Testis (tissue), 3 donors: Measurements from ENCODE around the gene ASPM. TPM values are rescaled to one million over a fixed set of nuclear protein-coding genes. Genes with fewer than 3 reads are reported as not detected.

Experiments used
- DNase-seq: peaks from one replicate; pipeline ENCODE4 v3.0.0-alpha.2; 2019
- H3K27ac ChIP-seq, 2 donors: fragments of 200-600 bp; sonication (generic); one replicate each; pipeline ENCODE4 v1.5.1; 2019
- H3K27me3 ChIP-seq: fragments of 200-600 bp; sonication (generic); one replicate; pipeline ENCODE4 v1.5.1; 2019
- H3K36me3 ChIP-seq: fragments of 200-600 bp; sonication (generic); one replicate; pipeline ENCODE4 v1.5.1; 2017; ENCODE audit warnings: low read depth; ENCODE audit errors: missing control alignments
- H3K4me1 ChIP-seq: fragments of 200-600 bp; sonication (generic); one replicate; pipeline ENCODE4 v1.5.1; 2019
- H3K4me3 ChIP-seq, 2 donors: fragments of 200-600 bp; sonication (generic); one replicate each; pipeline ENCODE4 v1.5.1; 2017 to 2019
- H3K9me3 ChIP-seq: fragments of 200-600 bp; sonication (generic); one replicate; pipeline ENCODE4 v1.5.1; 2017
- POLR2A ChIP-seq: fragments of 450-650 bp; IDR thresholded peaks from one replicate; pipeline ENCODE4 v1.6.1; 2017; ENCODE audit warnings: antibody characterized with exemption, mild to moderate bottlenecking, moderate library complexity
- WGBS, 2 donors: methylation state at CpG; one replicate each; pipeline ENCODE4 v1.1.5; 2018; 5-methylcytosine and 5-hydroxymethylcytosine counted together
- intact Hi-C: fragments of 100-400 bp; cut with DNase I; formaldehyde crosslinking; loops from one replicate; pipeline ENCODE4 v1.15.1; 2023; ENCODE audit warnings: low total_unique reads
- polyA plus RNA-seq: library from polyadenylated mRNA; stranded (reverse); fragments of 350-450 nt; fragmentation: Illumina TruSeq; extraction: RNeasy Lipid Tissue Mini Kit (QIAGEN cat#74804); gene quantifications from one replicate; pipeline ENCODE4 v1.2.3, GENCODE V29; 2014; ENCODE audit warnings: low read depth, low replicate concordance; ENCODE audit not compliant: insufficient read depth
- total RNA-seq, 2 donors: library from RNA; depleted of rRNA; stranded (reverse); fragments of >200 nt; gene quantifications; one replicate each; pipeline ENCODE4 v1.2.3, GENCODE V29; 2016
- TF ChIP-seq, protein P1 (sequence below), 3 experiments: fragments of 450-650 bp in 2 of 3; fragments of 200-600 bp in 1 of 3; sonication (generic) in 1 of 3; IDR thresholded peaks; one replicate each; pipeline ENCODE4 v1.5.1; 2016 to 2019; ENCODE audit warnings: antibody characterized with exemption in 3 of 3, mild to moderate bottlenecking in 2 of 3, moderate library complexity in 1 of 3

ASPM gene
- total and polyA plus RNA-seq, 3 donors from 2014 or later = 1.6 to 13.4 (median 10.6) TPM

- WGBS, 2 donors = 88 to 90% methylated on average over 3 of the region's 3 CpGs
- no peak for DNase-seq
- Histone ChIP-seq H3K4me3 (no peak overlapping the region), H3K27me3 (no peaks in the 10 kb centered on the region), H3K36me3 (no peaks in the 10 kb centered on the region), H3K4me1 (no peaks in the 10 kb centered on the region), H3K27ac (no peak overlapping the region), H3K9me3 (no peaks in the 10 kb centered on the region)
- intact Hi-C loops = no loop called here
- TF ChIP-seq, protein P1, sequence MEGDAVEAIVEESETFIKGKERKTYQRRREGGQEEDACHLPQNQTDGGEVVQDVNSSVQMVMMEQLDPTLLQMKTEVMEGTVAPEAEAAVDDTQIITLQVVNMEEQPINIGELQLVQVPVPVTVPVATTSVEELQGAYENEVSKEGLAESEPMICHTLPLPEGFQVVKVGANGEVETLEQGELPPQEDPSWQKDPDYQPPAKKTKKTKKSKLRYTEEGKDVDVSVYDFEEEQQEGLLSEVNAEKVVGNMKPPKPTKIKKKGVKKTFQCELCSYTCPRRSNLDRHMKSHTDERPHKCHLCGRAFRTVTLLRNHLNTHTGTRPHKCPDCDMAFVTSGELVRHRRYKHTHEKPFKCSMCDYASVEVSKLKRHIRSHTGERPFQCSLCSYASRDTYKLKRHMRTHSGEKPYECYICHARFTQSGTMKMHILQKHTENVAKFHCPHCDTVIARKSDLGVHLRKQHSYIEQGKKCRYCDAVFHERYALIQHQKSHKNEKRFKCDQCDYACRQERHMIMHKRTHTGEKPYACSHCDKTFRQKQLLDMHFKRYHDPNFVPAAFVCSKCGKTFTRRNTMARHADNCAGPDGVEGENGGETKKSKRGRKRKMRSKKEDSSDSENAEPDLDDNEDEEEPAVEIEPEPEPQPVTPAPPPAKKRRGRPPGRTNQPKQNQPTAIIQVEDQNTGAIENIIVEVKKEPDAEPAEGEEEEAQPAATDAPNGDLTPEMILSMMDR (IDR thresholded peaks at IDR 0.05) = no peak
- no peak for TF ChIP-seq POLR2A
Measured at GRCh38 chr1:197182716-197183115, 36.2 kb upstream of the ASPM start.

- WGBS, 2 donors = 64 to 80% methylated on average over 3 of the region's 3 CpGs
- no peak for DNase-seq
- no peak overlapping the region for H3K27ac ChIP-seq
- no peaks in the 10 kb centered on the region for H3K9me3 ChIP-seq
- no peaks in the 10 kb centered on the region for H3K27me3 ChIP-seq
- no peaks in the 10 kb centered on the region for H3K36me3 ChIP-seq
- TF ChIP-seq POLR2A = no peak
- TF ChIP-seq, protein P1 (IDR thresholded peaks at IDR 0.05) = no peak
- intact Hi-C loops = no loop called here
- H3K4me3 ChIP-seq = no peak overlapping the region
- no peaks in the 10 kb centered on the region for H3K4me1 ChIP-seq
Measured at GRCh38 chr1:197181982-197182381, 35.5 kb upstream of the ASPM start.

GRCh38 chr1:197180252-197180878 is 33.9 kb upstream of the ASPM start:
- TF ChIP-seq, protein P1 (IDR thresholded peaks at IDR 0.05) = peak in 2 of 3 experiments; percentile 31 to 41
- no peak for TF ChIP-seq POLR2A
- Histone ChIP-seq H3K4me3 (no peak overlapping the region), H3K9me3 (no peaks in the 10 kb centered on the region), H3K27me3 (no peaks in the 10 kb centered on the region), H3K36me3 (no peaks in the 10 kb centered on the region), H3K27ac (no peak overlapping the region), H3K4me1 (no peaks in the 10 kb centered on the region)
- DNase-seq = no peak
- 76 to 85% methylated on average over 3 of the region's 3 CpGs for WGBS, 2 donors
- intact Hi-C loops = no loop called here

- Histone ChIP-seq H3K9me3 (no peaks in the 10 kb centered on the region), H3K27ac (no peak overlapping the region), H3K36me3 (no peaks in the 10 kb centered on the region), H3K4me3 (no peak overlapping the region), H3K27me3 (no peaks in the 10 kb centered on the region), H3K4me1 (no peaks in the 10 kb centered on the region)
- TF ChIP-seq POLR2A = no peak
- TF ChIP-seq, protein P1 (IDR thresholded peaks at IDR 0.05) = no peak
- intact Hi-C loops = no loop called here
- WGBS, 2 donors = 63 to 68% methylated on average over 1 of the region's 1 CpG
- no peak for DNase-seq
Measured at GRCh38 chr1:197178998-197179397, 32.5 kb upstream of the ASPM start.

- Histone ChIP-seq H3K27ac (no peak overlapping the region), H3K4me3 (no peak overlapping the region), H3K9me3 (no peaks in the 10 kb centered on the region), H3K27me3 (no peaks in the 10 kb centered on the region), H3K4me1 (no peaks in the 10 kb centered on the region), H3K36me3 (no peaks in the 10 kb centered on the region)
- TF ChIP-seq, protein P1 (IDR thresholded peaks at IDR 0.05) = no peak
- no peak for TF ChIP-seq POLR2A
- no peak for DNase-seq
- intact Hi-C loops = no loop called here
- WGBS, 2 donors = 85 to 88% methylated on average over 2 of the region's 2 CpGs
Measured at GRCh38 chr1:197174818-197175217, 28.3 kb upstream of the ASPM start.
